A549 (cell line): ENCODE data around the gene HMOX1. TPM values are rescaled to one million over a fixed set of nuclear protein-coding genes. Genes with fewer than 3 reads are reported as not detected.

Source experiments
- ATAC-seq, 2 experiments: fragments of 200-7000 bp in 1 of 2; fragments of >200 bp in 1 of 2; cut with Nextera tagmentation in 1 of 2; cut with Tn5 transposase in 1 of 2; 3 replicates each; pipeline versions ENCODE4 v1.8.0 to v1.9.1; 2018 to 2020; ENCODE audit warnings: mild to moderate bottlenecking in 1 of 2, moderate library complexity in 1 of 2
- CTCF ChIA-PET: fragments of 300-600 bp; sonication (Branson Sonifier 250); formaldehyde crosslinking; extraction: SDS; loops from one replicate; lab custom pipeline; 2021; ENCODE audit warnings: antibody characterized with exemption, inconsistent platforms; lab: Yijun Ruan, JAX
- POLR2A ChIA-PET: fragments of 350-600 bp; formaldehyde crosslinking; extraction: SDS; loops from one replicate; lab custom pipeline; 2021; ENCODE audit warnings: antibody characterized with exemption, inconsistent platforms; lab: Yijun Ruan, JAX
- DNase-seq, 2 experiments: peaks; one replicate each; pipeline versions ENCODE4 v3.0.0 to v3.0.0-alpha.2; 2011 to 2016; ENCODE audit warnings: low read depth in 1 of 2, low spot score in 1 of 2
- FAIRE-seq: peaks from 2 replicates; lab custom pipeline; 2011; peaks lifted over from hg19 to GRCh38; lab: Jason Lieb, UNC
- H3K27ac ChIP-seq, 2 experiments: fragments of >200 bp; sonication (Bioruptor Twin); formaldehyde crosslinking; 3 replicates each; pipeline ENCODE4 v1.5.1; 2016 to 2017
- H3K4me1 ChIP-seq: fragments of >200 bp; sonication (Bioruptor Twin); formaldehyde crosslinking; 3 replicates; pipeline ENCODE4 v1.6.1; 2016
- H3K4me2 ChIP-seq: fragments of >200 bp; sonication (Bioruptor Twin); formaldehyde crosslinking; 3 replicates; pipeline ENCODE4 v1.6.1; 2016
- H3K4me3 ChIP-seq: fragments of >200 bp; sonication (Bioruptor Twin); formaldehyde crosslinking; 3 replicates; pipeline ENCODE4 v1.5.1; 2016
- H3K9me3 ChIP-seq: fragments of >200 bp; sonication (Bioruptor Twin); formaldehyde crosslinking; 3 replicates; pipeline ENCODE4 v1.6.1; 2016
- BHLHE40 ChIP-seq: IDR thresholded peaks from 2 replicates; pipeline ENCODE4 v1.6.1; 2012; ENCODE audit warnings: low read depth, low read length, inconsistent platforms
- CBX2 ChIP-seq: fragments of 200-600 bp; sonication (generic); IDR thresholded peaks from 2 replicates; pipeline ENCODE4 v1.6.1; 2016; ENCODE audit warnings: low read depth, mild to moderate bottlenecking, borderline replicate concordance
- CEBPB ChIP-seq, 2 experiments: fragments of >200 bp in 1 of 2; sonication (Bioruptor Twin) in 1 of 2; formaldehyde crosslinking in 1 of 2; IDR thresholded peaks; 2 replicates each; pipeline ENCODE4 v1.6.1; 2012 to 2016
- CHD4 ChIP-seq: fragments of 200-600 bp; sonication (generic); IDR thresholded peaks from 2 replicates; pipeline ENCODE4 v1.6.1; 2016; ENCODE audit warnings: antibody characterized with exemption, mild to moderate bottlenecking, borderline replicate concordance
- EHF ChIP-seq: fragments of 250-450 bp; sonication (Bioruptor Pico); IDR thresholded peaks from 2 replicates; pipeline ENCODE4 v1.5.0; 2020; ENCODE audit warnings: mild to moderate bottlenecking
- EP300 ChIP-seq, 2 experiments: fragments of >200 bp; sonication (Bioruptor Twin); formaldehyde crosslinking; IDR thresholded peaks; 2 replicates in 1 of 2; 3 replicates in 1 of 2; pipeline ENCODE4 v1.6.1; 2016 to 2017
- HOXB13 ChIP-seq: fragments of 250-450 bp; sonication (Bioruptor Pico); IDR thresholded peaks from 2 replicates; pipeline ENCODE4 v1.5.0; 2020; ENCODE audit warnings: low read depth, mild to moderate bottlenecking, moderate library complexity
- HOXB5 ChIP-seq: fragments of 250-450 bp; sonication (Bioruptor Pico); IDR thresholded peaks from 2 replicates; pipeline ENCODE4 v1.5.0; 2020; ENCODE audit warnings: mild to moderate bottlenecking, moderate library complexity
- JUN ChIP-seq, 2 experiments: fragments of >200 bp; sonication (Bioruptor Twin); formaldehyde crosslinking; IDR thresholded peaks; 2 replicates in 1 of 2; 3 replicates in 1 of 2; pipeline ENCODE4 v1.6.1; 2016 to 2017
- KDM5A ChIP-seq: fragments of 200-600 bp; sonication (generic); IDR thresholded peaks from 2 replicates; pipeline ENCODE4 v1.6.1; 2016; ENCODE audit warnings: antibody characterized with exemption, mild to moderate bottlenecking
- MYC ChIP-seq: IDR thresholded peaks from 2 replicates; pipeline ENCODE4 v1.6.1; 2012; ENCODE audit warnings: mild to moderate bottlenecking, inconsistent platforms, low read length, improper control_type of control experiment, borderline replicate concordance
- POLR2A ChIP-seq: IDR thresholded peaks from 2 replicates; pipeline ENCODE4 v1.6.1; 2012; ENCODE audit warnings: mild to moderate bottlenecking, low read length
- POLR2AphosphoS2 ChIP-seq: conservative IDR thresholded peaks from 2 replicates; pipeline ENCODE4 v1.6.1; 2012; ENCODE audit warnings: low read length, improper control_type of control experiment, inconsistent platforms
- RARB ChIP-seq: fragments of 250-450 bp; sonication (Bioruptor Pico); IDR thresholded peaks from 2 replicates; pipeline ENCODE4 v1.8.0; 2021; ENCODE audit warnings: mild to moderate bottlenecking, moderate library complexity
- RCOR1 ChIP-seq: fragments of 150-350 bp; IDR thresholded peaks from 2 replicates; pipeline ENCODE4 v1.6.1; 2014; ENCODE audit warnings: antibody characterized with exemption, low read length, low read depth
- RFX5 ChIP-seq: fragments of 450-650 bp; IDR thresholded peaks from 2 replicates; pipeline ENCODE4 v1.7.1; 2014; ENCODE audit warnings: antibody characterized with exemption, mild to moderate bottlenecking, moderate library complexity
- SMC3 ChIP-seq: fragments of >200 bp; sonication (Bioruptor Twin); formaldehyde crosslinking; IDR thresholded peaks from 3 replicates; pipeline ENCODE4 v1.6.1; 2018; ENCODE audit warnings: inconsistent platforms
- ZSCAN20 ChIP-seq: fragments of 250-450 bp; sonication (Bioruptor Pico); IDR thresholded peaks from 2 replicates; pipeline ENCODE4 v1.8.0; 2022; ENCODE audit warnings: mild to moderate bottlenecking, moderate library complexity
- WGBS: methylation state at CpG from one replicate; pipeline ENCODE4 v1.1.6; 2017; ENCODE audit errors: missing lambda C conversion rate; 5-methylcytosine and 5-hydroxymethylcytosine counted together
- polyA plus RNA-seq, 4 experiments: library from polyadenylated mRNA; depleted of rRNA in 3 of 4; stranded (reverse); fragments of >200 nt; fragmentation: RNase III in 1 of 4; extraction: RNeasy Plus Mini Kit Qiagen cat#74134 plus additional on column Dnase treatment in 1 of 4; gene quantifications; 2 replicates in 3 of 4; 3 replicates in 1 of 4; pipeline ENCODE4 v1.2.3, GENCODE V29; 2011 to 2017
- TF ChIP-seq, protein P1 (sequence below): fragments of >200 bp; sonication (Bioruptor Twin); formaldehyde crosslinking; IDR thresholded peaks from 3 replicates; pipeline ENCODE4 v1.6.1; 2016
- TF ChIP-seq, protein P2 (sequence below): fragments of >200 bp; sonication (Bioruptor Twin); formaldehyde crosslinking; IDR thresholded peaks from 3 replicates; pipeline ENCODE4 v1.5.1; 2016
- TF ChIP-seq, protein P3 (sequence below): fragments of 250-450 bp; sonication (Bioruptor Pico); IDR thresholded peaks from 2 replicates; pipeline ENCODE4 v1.5.0; 2021; ENCODE audit warnings: mild to moderate bottlenecking, moderate library complexity, borderline replicate concordance
- TF ChIP-seq, protein P4 (sequence below): IDR thresholded peaks from 2 replicates; pipeline ENCODE4 v1.6.1; 2012
- TF ChIP-seq, protein P5 (sequence below): fragments of 200-600 bp; sonication (generic); IDR thresholded peaks from 2 replicates; pipeline ENCODE4 v1.6.1; 2016; ENCODE audit warnings: antibody characterized with exemption, mild to moderate bottlenecking, moderate library complexity
- TF ChIP-seq, protein P6 (sequence below): IDR thresholded peaks from 2 replicates; pipeline ENCODE4 v1.6.1; 2012; ENCODE audit warnings: low read depth, borderline replicate concordance
- TF ChIP-seq, protein P7 (sequence below): fragments of >200 bp; sonication (Bioruptor Twin); formaldehyde crosslinking; IDR thresholded peaks from 2 replicates; pipeline ENCODE4 v1.6.1; 2016

Gene HMOX1
- polyA plus RNA-seq, 2 of the 4 experiments (the other 2 are of a cell fraction): 97.7 to 506 TPM

DNA sequence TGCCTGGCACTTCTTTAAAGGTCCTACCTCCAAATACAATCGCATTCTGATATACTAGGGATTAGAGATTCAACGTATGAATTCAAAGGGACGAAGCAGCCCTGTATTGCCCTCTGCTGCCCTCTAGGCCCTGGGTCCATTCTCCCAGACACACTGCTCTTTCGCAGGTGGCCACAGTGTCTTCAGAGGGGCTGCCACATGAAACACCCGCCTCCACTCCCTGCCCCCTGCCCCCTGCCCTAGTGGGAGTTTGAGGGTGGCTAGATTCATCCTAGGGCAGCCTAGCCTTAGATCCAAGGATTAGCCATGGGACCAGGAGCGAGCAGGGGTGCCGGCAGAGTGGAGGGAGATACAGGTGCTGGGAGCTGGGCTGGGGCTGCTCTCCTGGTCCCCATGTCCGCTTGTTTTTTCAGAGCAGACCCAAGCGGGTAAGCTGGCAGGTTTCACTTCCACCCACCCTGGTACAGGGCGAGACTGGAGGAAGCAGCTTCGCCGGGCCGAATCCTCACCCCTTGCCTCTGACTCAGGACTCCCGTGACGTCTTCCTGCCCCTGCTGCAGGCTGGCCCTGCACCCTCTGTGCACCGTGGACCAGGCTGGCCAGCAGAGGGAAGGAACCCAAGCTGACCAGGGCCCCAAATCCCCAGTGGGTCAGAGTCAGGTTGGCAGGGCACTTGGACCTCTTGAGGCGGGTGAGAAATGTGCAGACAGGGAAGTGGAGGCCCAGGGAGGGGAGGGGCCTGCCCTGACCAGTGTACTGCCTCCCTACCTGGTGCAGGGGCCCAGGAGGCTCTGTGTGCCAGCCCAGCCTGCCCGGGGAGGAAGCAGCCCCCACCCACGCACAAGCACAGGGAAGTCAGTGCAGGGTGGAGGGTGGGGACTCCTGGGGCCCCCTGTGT is 28.4 kb upstream of the HMOX1 start (continued):
- TF ChIP-seq, protein P1, sequence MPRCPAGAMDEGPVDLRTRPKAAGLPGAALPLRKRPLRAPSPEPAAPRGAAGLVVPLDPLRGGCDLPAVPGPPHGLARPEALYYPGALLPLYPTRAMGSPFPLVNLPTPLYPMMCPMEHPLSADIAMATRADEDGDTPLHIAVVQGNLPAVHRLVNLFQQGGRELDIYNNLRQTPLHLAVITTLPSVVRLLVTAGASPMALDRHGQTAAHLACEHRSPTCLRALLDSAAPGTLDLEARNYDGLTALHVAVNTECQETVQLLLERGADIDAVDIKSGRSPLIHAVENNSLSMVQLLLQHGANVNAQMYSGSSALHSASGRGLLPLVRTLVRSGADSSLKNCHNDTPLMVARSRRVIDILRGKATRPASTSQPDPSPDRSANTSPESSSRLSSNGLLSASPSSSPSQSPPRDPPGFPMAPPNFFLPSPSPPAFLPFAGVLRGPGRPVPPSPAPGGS: no peak
- no peak for TF ChIP-seq RFX5
- TF ChIP-seq HOXB5 (CRISPR knock-in tag): no peak
- TF ChIP-seq JUN (IDR thresholded peaks at IDR 0.05): no peak
- no peak for TF ChIP-seq EHF (CRISPR knock-in tag)
- TF ChIP-seq, protein P2, sequence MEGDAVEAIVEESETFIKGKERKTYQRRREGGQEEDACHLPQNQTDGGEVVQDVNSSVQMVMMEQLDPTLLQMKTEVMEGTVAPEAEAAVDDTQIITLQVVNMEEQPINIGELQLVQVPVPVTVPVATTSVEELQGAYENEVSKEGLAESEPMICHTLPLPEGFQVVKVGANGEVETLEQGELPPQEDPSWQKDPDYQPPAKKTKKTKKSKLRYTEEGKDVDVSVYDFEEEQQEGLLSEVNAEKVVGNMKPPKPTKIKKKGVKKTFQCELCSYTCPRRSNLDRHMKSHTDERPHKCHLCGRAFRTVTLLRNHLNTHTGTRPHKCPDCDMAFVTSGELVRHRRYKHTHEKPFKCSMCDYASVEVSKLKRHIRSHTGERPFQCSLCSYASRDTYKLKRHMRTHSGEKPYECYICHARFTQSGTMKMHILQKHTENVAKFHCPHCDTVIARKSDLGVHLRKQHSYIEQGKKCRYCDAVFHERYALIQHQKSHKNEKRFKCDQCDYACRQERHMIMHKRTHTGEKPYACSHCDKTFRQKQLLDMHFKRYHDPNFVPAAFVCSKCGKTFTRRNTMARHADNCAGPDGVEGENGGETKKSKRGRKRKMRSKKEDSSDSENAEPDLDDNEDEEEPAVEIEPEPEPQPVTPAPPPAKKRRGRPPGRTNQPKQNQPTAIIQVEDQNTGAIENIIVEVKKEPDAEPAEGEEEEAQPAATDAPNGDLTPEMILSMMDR: peak; percentile 42
- no peak for TF ChIP-seq KDM5A
- peak; percentile 45; the same call in 2 of the 3 replicates for TF ChIP-seq SMC3
- TF ChIP-seq EP300 (IDR thresholded peaks at IDR 0.05): no peak
- TF ChIP-seq, protein P3, sequence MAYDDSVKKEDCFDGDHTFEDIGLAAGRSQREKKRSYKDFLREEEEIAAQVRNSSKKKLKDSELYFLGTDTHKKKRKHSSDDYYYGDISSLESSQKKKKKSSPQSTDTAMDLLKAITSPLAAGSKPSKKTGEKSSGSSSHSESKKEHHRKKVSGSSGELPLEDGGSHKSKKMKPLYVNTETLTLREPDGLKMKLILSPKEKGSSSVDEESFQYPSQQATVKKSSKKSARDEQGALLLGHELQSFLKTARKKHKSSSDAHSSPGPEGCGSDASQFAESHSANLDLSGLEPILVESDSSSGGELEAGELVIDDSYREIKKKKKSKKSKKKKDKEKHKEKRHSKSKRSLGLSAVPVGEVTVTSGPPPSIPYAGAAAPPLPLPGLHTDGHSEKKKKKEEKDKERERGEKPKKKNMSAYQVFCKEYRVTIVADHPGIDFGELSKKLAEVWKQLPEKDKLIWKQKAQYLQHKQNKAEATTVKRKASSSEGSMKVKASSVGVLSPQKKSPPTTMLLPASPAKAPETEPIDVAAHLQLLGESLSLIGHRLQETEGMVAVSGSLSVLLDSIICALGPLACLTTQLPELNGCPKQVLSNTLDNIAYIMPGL (CRISPR knock-in tag): no peak
- TF ChIP-seq, protein P4, sequence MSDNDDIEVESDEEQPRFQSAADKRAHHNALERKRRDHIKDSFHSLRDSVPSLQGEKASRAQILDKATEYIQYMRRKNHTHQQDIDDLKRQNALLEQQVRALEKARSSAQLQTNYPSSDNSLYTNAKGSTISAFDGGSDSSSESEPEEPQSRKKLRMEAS: 0 out of 2 replicates have a peak, but pooled peaks have one; percentile 32
- TF ChIP-seq CBX2: no peak
- no peak for TF ChIP-seq HOXB13 (CRISPR knock-in tag)
- TF ChIP-seq RCOR1: no peak
- no peak for TF ChIP-seq POLR2A
- TF ChIP-seq MYC: no peak
- no peak for TF ChIP-seq RARB (CRISPR knock-in tag)
- TF ChIP-seq, all 56 proteins: peak for 5

DNA sequence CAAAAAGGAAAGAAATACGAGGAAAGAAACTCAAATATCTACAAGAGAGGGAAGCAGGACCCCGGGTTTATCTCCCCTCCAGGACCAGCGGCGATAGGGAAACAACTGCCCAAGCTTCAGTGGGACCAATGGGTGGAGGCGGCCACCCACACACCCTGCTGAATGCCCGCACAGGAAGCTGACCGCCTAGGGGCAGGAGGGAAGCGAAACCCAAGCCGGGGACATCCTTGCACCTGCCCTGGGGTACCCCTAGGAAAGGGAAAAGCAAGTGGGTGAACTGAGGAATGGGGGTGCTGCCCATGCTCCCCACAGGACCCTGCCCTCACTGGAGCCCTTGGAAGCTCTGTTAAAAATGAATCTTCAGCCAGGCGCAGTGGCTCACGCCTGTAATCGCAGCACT is 27.6 kb upstream of the HMOX1 start:
- no peak overlapping the region for H3K4me3 ChIP-seq
- CTCF ChIA-PET: interaction anchor here (1.4 to 6.3 kb wide), 7 partner anchors 12 to 230 kb away, joined by 3 to 46 read pairs (median 11); partner anchors contain the start of gene HMOX1
- H3K4me2 ChIP-seq: no peak overlapping the region
- peaks cover 37% of the 10 kb centered on the region for H3K4me1 ChIP-seq
- POLR2A ChIA-PET: interaction anchor here (1.6 kb wide), 1 partner anchor 43 kb away, joined by 3 read pairs; no protein-coding TSS in a partner anchor
- H3K27ac ChIP-seq: peak overlapping the region in 1 of 2 experiments; percentile 98; a peak in 4 of 6 replicates
- 90% methylated on average over 11 of the region's 12 CpGs for WGBS
- ATAC-seq (no peak), FAIRE-seq (no peak), DNase-seq (no peak)
- H3K9me3 ChIP-seq: no peaks in the 10 kb centered on the region
- TF ChIP-seq, protein P5, sequence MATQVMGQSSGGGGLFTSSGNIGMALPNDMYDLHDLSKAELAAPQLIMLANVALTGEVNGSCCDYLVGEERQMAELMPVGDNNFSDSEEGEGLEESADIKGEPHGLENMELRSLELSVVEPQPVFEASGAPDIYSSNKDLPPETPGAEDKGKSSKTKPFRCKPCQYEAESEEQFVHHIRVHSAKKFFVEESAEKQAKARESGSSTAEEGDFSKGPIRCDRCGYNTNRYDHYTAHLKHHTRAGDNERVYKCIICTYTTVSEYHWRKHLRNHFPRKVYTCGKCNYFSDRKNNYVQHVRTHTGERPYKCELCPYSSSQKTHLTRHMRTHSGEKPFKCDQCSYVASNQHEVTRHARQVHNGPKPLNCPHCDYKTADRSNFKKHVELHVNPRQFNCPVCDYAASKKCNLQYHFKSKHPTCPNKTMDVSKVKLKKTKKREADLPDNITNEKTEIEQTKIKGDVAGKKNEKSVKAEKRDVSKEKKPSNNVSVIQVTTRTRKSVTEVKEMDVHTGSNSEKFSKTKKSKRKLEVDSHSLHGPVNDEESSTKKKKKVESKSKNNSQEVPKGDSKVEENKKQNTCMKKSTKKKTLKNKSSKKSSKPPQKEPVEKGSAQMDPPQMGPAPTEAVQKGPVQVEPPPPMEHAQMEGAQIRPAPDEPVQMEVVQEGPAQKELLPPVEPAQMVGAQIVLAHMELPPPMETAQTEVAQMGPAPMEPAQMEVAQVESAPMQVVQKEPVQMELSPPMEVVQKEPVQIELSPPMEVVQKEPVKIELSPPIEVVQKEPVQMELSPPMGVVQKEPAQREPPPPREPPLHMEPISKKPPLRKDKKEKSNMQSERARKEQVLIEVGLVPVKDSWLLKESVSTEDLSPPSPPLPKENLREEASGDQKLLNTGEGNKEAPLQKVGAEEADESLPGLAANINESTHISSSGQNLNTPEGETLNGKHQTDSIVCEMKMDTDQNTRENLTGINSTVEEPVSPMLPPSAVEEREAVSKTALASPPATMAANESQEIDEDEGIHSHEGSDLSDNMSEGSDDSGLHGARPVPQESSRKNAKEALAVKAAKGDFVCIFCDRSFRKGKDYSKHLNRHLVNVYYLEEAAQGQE: no peak
- TF ChIP-seq, protein P6, sequence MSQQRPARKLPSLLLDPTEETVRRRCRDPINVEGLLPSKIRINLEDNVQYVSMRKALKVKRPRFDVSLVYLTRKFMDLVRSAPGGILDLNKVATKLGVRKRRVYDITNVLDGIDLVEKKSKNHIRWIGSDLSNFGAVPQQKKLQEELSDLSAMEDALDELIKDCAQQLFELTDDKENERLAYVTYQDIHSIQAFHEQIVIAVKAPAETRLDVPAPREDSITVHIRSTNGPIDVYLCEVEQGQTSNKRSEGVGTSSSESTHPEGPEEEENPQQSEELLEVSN: no peak
- TF ChIP-seq, protein P7, sequence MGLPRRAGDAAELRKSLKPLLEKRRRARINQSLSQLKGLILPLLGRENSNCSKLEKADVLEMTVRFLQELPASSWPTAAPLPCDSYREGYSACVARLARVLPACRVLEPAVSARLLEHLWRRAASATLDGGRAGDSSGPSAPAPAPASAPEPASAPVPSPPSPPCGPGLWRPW: no peak
- TF ChIP-seq CEBPB (IDR thresholded peaks at IDR 0.05) (no peak), POLR2AphosphoS2 (no peak), CHD4 (no peak), EHF (CRISPR knock-in tag) (no peak), ZSCAN20 (CRISPR knock-in tag) (no peak), SMC3 (no peak), JUN (IDR thresholded peaks at IDR 0.05) (no peak), BHLHE40 (no peak)
- TF ChIP-seq, protein P2: no peak
